ENCODE measurements around the gene RHOG.

- no peak for TF ChIP-seq POLR2A (IDR thresholded peaks at IDR 0.05)
- TF ChIP-seq, protein P1, sequence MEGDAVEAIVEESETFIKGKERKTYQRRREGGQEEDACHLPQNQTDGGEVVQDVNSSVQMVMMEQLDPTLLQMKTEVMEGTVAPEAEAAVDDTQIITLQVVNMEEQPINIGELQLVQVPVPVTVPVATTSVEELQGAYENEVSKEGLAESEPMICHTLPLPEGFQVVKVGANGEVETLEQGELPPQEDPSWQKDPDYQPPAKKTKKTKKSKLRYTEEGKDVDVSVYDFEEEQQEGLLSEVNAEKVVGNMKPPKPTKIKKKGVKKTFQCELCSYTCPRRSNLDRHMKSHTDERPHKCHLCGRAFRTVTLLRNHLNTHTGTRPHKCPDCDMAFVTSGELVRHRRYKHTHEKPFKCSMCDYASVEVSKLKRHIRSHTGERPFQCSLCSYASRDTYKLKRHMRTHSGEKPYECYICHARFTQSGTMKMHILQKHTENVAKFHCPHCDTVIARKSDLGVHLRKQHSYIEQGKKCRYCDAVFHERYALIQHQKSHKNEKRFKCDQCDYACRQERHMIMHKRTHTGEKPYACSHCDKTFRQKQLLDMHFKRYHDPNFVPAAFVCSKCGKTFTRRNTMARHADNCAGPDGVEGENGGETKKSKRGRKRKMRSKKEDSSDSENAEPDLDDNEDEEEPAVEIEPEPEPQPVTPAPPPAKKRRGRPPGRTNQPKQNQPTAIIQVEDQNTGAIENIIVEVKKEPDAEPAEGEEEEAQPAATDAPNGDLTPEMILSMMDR (IDR thresholded peaks at IDR 0.05 in 4 of 5, conservative IDR thresholded peaks at IDR 0.05 in 1 of 5): no peak
Measured at GRCh38 chr11:3877364-3878257, 36.9 kb upstream of the RHOG start.

All from gastrocnemius medialis (tissue), 4 donors.